Adrenal gland (tissue), 12 donors: ENCODE measurements around the gene PTPRD. TPM values are rescaled to one million over a fixed set of nuclear protein-coding genes. Genes with fewer than 3 reads are reported as not detected.

Experiments
- DNase-seq, 7 donors: peaks; one replicate each; pipeline ENCODE4 v3.0.0-alpha.2; 2019 to 2020
- H3K27ac ChIP-seq, 5 donors: fragments of 200-600 bp; sonication (generic) in 4 of 5; 1 replicate in 3 of 5; 2 replicates in 2 of 5; pipeline versions ENCODE4 v1.5.1 to v1.8.0; 2016 to 2020; ENCODE audit warnings: mild to moderate bottlenecking in 1 of 5
- H3K27me3 ChIP-seq: fragments of 200-600 bp; 2 replicates; pipeline ENCODE4 v1.8.0; 2021
- H3K36me3 ChIP-seq, 2 donors: fragments of 200-600 bp; replicated peaks in 1 of 2; 1 replicate in 1 of 2; 2 replicates in 1 of 2; pipeline versions ENCODE4 v1.5.1 to v1.8.0; 2018 to 2022
- H3K4me1 ChIP-seq, 2 donors: fragments of 200-600 bp; replicated peaks in 1 of 2; 1 replicate in 1 of 2; 2 replicates in 1 of 2; pipeline versions ENCODE4 v1.5.1 to v1.8.0; 2018 to 2021
- H3K4me3 ChIP-seq, 4 donors: fragments of 200-600 bp; sonication (generic) in 3 of 4; one replicate each; pipeline ENCODE4 v1.5.1; 2016 to 2018
- H3K9me3 ChIP-seq, 3 donors: fragments of 200-600 bp; sonication (generic) in 1 of 3; replicated peaks in 1 of 3; 1 replicate in 2 of 3; 2 replicates in 1 of 3; pipeline versions ENCODE4 v1.5.1 to v1.8.0; 2016 to 2021
- POLR2A ChIP-seq, 2 donors: fragments of 450-650 bp; IDR thresholded peaks; one replicate each; pipeline ENCODE4 v1.6.1; 2017; ENCODE audit warnings: antibody characterized with exemption in 2 of 2, mild to moderate bottlenecking in 2 of 2, moderate library complexity in 1 of 2
- WGBS, 4 donors: extraction: QIAGEN DNeasy Blood & Tissue Kit in 2 of 4; methylation state at CpG; one replicate each; pipeline versions ENCODE4 v1.1.5 to v1.1.7; 2013 to 2017; 5-methylcytosine and 5-hydroxymethylcytosine counted together
- intact Hi-C, 2 donors: fragments of 100-400 bp; cut with DNase I; formaldehyde crosslinking; loops; one replicate each; pipeline versions ENCODE4 v1.14.1 to v1.15.0; 2022 to 2023
- polyA plus RNA-seq, 3 donors: library from polyadenylated mRNA; stranded (reverse); fragments of 200-250 nt in 2 of 3; fragments of 350-450 nt in 1 of 3; fragmentation: Illumina TruSeq in 1 of 3; extraction: RNeasy Lipid Tissue Mini Kit (QIAGEN cat#74804) in 1 of 3; gene quantifications; one replicate each; pipeline ENCODE4 v1.2.3, GENCODE V29; 2013 to 2014
- total RNA-seq, 9 donors: library from RNA; depleted of rRNA in 4 of 9; stranded (reverse); fragments of >200 nt in 4 of 9; fragments of 120-200 nt in 1 of 9; fragmentation: NEBNext Ultra II Directional in 1 of 9; extraction: Animal tissue kit (Norgen Biotek cat#: 25700) in 1 of 9; gene quantifications; one replicate each; pipeline versions ENCODE4 v1.1.0 to v1.2.4, GENCODE V29; 2013 to 2023
- TF ChIP-seq, protein P1 (sequence below), 6 experiments: fragments of 450-650 bp in 4 of 6; fragments of 200-600 bp in 2 of 6; sonication (generic) in 1 of 6; IDR thresholded peaks; 1 replicate in 5 of 6; 2 replicates in 1 of 6; pipeline versions ENCODE4 v1.5.1 to v1.8.0; 2016 to 2021; ENCODE audit warnings: antibody characterized with exemption in 6 of 6, mild to moderate bottlenecking in 2 of 6, moderate library complexity in 1 of 6
- donor health status: healthy with polysubstance abuse.
- donor health status: Bipolar disorder and iron deficiency.
- donor health status: DM: yes; HTN: yes; CAD: no.
- donor health status: DM: no; HTN: no; CAD: no.
- donor health status: DM: no; HTN: no; CAD: no.
- donor health status: DM: yes; HTN: yes; CAD: no.

The PTPRD gene
- total and polyA plus RNA-seq, 12 donors: 0.61 to 71.2 (median 4.5) TPM

DNA sequence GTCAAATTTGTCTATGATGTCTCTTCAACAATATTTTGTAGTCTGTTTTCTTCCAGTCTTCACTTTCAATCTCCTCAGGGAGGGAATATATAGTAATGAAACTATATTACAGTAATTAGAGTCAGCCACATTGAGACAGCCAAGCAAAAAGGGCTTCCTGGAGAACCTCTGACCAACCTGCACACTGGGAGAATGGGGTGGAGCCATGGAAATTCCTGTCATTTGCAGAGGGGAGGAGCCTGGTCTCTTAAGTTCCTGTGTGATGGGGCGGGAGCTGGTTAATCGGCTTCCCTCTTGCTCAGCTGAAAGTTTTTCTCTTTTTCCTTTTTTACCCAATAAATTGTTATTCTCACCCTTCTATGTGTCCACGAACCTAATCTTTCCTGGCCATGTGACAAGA, 1220.0 kb downstream of the PTPRD start:
- Histone ChIP-seq H3K4me1 (no peaks in the 10 kb centered on the region), H3K27me3 (no peaks in the 10 kb centered on the region), H3K9me3 (no peaks in the 10 kb centered on the region), H3K4me3 (no peak overlapping the region), H3K36me3 (no peaks in the 10 kb centered on the region), H3K27ac (no peak overlapping the region)
- TF ChIP-seq, protein P1, sequence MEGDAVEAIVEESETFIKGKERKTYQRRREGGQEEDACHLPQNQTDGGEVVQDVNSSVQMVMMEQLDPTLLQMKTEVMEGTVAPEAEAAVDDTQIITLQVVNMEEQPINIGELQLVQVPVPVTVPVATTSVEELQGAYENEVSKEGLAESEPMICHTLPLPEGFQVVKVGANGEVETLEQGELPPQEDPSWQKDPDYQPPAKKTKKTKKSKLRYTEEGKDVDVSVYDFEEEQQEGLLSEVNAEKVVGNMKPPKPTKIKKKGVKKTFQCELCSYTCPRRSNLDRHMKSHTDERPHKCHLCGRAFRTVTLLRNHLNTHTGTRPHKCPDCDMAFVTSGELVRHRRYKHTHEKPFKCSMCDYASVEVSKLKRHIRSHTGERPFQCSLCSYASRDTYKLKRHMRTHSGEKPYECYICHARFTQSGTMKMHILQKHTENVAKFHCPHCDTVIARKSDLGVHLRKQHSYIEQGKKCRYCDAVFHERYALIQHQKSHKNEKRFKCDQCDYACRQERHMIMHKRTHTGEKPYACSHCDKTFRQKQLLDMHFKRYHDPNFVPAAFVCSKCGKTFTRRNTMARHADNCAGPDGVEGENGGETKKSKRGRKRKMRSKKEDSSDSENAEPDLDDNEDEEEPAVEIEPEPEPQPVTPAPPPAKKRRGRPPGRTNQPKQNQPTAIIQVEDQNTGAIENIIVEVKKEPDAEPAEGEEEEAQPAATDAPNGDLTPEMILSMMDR (IDR thresholded peaks at IDR 0.05): no peak
- no peak for TF ChIP-seq POLR2A (IDR thresholded peaks at IDR 0.05)
- DNase-seq: no peak
- intact Hi-C loops: no loop called here
- 67 to 76% (median 76%) methylated on average over 3 of the region's 3 CpGs for WGBS, 4 donors

DNA sequence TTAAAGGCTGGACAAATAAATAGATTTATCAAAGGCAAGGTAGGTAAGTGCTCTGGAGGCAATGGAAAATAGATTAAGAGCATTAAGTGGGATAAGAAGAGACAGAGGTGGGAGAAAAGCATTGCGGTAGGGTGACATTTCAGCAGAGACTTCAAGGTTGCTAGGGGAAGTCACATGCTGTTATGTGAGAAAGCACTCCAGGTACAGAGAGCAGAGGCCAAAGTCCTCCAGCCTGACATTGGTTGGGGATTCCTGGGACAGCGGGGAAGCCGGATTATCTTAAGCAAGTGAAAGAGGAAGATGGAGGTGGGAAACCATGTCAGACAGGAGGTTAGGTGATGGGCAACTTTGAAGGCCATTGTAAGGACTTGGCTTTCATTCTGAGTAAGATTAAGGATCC, 1222.9 kb downstream of the PTPRD start:
- intact Hi-C loops: no loop called here
- Histone ChIP-seq H3K27me3 (no peaks in the 10 kb centered on the region), H3K36me3 (no peaks in the 10 kb centered on the region), H3K4me3 (no peak overlapping the region), H3K9me3 (no peaks in the 10 kb centered on the region), H3K4me1 (no peaks in the 10 kb centered on the region), H3K27ac (no peak overlapping the region)
- no peak for DNase-seq
- 84 to 89% (median 86%) methylated on average over 3 of the region's 3 CpGs for WGBS, 4 donors
- no peak for TF ChIP-seq POLR2A (IDR thresholded peaks at IDR 0.05)
- TF ChIP-seq, protein P1 (IDR thresholded peaks at IDR 0.05): no peak

DNA sequence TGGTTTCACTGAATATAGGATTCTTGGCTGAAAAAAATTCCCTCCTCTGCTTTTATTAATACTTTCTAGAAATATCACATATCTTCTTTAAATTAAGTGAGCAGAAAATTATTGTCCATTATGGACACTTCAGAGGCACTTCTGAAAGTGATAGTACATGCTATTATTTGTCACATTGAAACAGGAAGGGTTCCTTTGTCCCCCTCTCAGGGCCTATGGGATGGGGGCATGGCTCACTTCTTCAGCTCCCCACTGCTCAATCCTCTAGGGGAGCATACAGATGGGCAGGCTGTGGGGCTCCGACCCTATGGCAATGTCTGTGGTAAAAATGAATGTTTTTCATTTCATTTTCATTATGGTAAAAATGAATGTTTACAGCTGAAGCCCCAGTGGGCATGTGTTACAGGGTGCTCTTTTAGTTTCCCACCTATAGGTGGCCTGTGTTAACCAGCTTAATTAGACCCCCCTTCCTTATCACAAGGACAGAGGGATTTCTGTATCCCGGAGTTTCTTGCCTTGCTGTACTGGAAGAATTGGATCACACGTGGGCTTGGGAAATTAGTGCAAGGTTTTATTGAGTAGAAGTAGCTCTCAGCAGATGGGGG, 1225.2 kb downstream of the PTPRD start:
- Histone ChIP-seq H3K4me3 (no peak overlapping the region), H3K27me3 (no peaks in the 10 kb centered on the region), H3K4me1 (no peaks in the 10 kb centered on the region), H3K36me3 (no peaks in the 10 kb centered on the region), H3K9me3 (no peaks in the 10 kb centered on the region), H3K27ac (no peak overlapping the region)
- no peak for TF ChIP-seq POLR2A (IDR thresholded peaks at IDR 0.05)
- TF ChIP-seq, protein P1 (IDR thresholded peaks at IDR 0.05): no peak
- intact Hi-C loops: no loop called here
- no peak for DNase-seq
- WGBS, 4 donors: 65 to 71% (median 68%) methylated on average over 3 of the region's 3 CpGs

DNA sequence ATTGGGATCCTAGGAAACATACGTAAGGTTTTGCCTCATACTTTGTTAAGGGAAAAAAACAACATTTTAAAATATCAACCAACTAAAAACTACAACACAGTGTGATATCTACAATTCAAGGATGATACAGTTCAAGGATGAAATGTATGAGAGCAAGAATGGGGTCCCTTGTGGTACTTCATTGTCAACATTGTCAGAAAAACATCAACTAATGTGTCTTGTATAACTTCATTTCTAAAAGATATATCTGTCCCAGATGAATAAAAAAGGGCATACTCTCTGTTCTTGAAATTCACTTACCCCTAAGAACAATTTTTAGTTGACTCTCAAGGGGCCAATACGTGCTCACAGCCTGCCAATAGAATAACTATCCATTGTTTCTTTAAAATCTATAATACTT, 1250.5 kb downstream of the PTPRD start:
- no peak for DNase-seq
- Histone ChIP-seq H3K4me3 (no peak overlapping the region), H3K27me3 (no peaks in the 10 kb centered on the region), H3K4me1 (no peaks in the 10 kb centered on the region), H3K27ac (no peak overlapping the region), H3K36me3 (no peaks in the 10 kb centered on the region), H3K9me3 (no peaks in the 10 kb centered on the region)
- WGBS, 4 donors: 58 to 75% (median 67%) methylated on average over 2 of the region's 2 CpGs
- intact Hi-C loops: no loop called here
- TF ChIP-seq POLR2A (IDR thresholded peaks at IDR 0.05): no peak
- TF ChIP-seq, protein P1 (IDR thresholded peaks at IDR 0.05): no peak
